ENCODE results near the gene MFN1.
"Not testable (repeated sequence)": the region's sequence is repeated elsewhere in the genome, so short reads cannot be mapped to it uniquely, and the experiment has no call there.

The MFN1 gene

DNA sequence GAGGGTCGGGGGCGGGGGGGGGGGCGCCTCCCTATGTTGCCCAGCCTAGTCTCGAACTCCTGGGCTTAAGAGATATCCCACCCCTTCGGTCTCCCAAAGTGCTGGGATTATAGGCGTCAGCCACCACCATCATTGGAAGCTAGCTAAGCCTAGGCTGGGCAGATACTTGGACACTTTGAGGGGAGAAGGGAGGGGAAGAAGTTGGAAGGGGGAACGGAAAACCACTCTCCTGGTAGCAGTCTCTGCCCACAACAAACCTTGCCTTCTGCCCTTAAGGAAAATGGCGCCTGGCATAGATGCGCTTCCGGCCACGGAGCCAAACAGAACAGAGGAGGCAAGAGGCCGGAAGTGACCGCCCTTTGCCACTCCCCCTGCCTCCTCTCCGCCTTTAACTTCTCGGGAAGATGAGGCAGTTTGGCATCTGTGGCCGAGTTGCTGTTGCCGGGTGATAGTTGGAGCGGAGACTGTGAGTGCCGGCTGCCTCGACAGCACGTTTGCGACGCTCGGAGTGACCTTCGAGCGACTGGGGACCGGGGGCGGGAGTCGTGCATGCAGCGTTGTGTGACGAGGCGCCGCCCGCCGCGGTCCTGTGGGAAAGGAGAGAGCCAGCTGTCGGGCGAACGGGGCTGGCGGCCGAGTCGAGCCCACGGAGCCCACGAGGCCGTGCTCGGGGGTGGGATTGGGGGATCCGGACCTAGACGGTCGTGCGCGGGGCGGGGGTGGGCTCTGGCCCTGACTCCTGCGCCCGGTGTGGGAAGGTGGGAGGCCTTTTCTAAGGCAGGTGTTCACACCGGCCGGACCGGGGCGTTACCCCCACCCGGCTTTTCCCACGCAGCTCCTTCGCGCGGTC is at the start of gene MFN1:
MFN1 (plus strand) TSS at position 365 of the 850 bp plus-strand sequence. CDS start 1,143 bp downstream, outside the sequence.
- peak; percentile 84 to 92 for DNase-seq

DNA sequence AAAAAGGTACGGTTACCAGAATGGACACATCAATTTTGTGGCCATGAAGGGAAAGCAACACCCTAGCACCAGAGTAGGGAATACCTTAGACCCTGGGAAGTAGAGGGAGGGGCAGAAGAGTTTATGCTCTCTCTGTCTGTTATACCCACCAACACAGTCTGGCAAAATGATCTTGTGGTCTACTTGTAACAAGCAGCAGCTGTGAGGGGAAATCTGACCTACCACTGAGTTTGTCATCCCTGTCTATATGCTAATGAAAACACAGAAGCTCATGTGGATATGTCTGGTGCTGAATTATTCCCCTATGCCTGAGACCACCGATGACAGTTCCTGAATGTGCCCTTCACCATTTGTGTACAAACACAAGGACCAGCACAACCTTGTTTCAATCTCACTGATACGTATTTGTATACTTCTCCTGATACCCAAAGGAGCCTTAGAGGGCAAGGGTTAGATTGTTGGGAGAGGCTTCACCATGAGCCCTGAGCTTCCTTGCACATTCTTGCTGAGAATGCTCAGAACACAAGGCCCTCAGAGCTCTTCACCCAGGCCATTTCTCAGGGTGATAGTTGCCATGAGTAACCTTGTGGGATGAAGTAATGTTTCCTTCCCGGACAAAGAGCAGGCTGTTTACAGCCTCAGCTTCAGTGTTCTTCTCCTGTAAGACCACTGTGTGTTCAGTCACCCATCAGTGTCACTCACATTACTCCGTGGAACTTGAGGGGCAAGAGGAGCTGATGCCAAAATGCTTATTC is 49.4 kb upstream of the MFN1 start:
- DNase-seq: no peak

DNA sequence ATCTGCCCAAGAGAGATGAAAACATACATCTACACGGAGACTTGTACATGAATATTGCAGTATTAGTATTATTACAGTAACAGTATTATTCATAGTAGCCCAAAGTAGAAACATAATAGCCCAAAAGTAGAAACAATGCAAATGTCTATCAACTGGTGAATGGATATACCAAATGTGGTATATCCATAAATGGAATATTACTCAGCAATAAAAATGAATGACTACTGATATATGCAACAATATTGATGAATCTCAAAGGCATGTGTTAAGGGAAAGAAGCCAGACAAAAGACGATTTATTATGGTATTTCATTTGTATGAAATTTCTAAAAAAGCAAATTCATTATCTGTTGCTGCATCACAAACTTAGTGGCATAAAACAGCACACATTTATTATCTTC is 48.2 kb upstream of the MFN1 start:
- DNase-seq: no peak

DNA sequence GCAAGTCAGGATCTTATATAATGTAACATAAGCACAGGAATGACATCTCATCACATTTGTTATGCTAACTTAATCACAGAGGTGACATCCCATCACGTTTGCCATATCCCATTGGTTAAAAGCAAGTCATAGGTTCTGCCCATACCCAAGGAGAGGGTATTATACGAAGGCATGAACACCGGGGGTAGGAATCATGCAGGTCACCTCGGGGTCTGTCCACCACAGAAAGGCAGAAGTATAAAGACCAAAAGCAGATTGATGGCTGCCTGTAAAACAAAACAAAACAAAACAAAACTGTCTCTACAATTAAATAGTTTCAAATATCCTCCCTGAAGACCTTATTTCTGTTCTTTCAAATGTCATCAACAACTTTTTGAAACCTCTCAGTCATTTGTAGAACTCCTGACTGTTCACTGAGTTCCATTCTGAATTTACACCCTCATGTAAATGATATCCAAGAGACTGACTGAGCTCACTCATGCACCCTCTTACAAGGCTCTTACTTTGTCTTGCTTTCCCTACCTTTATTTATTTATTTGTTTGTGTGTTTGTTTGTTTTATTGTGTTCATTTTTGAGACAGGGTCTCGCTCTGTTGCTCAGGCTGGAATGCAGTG is 47.4 kb upstream of the MFN1 start:
- no peak for DNase-seq

DNA sequence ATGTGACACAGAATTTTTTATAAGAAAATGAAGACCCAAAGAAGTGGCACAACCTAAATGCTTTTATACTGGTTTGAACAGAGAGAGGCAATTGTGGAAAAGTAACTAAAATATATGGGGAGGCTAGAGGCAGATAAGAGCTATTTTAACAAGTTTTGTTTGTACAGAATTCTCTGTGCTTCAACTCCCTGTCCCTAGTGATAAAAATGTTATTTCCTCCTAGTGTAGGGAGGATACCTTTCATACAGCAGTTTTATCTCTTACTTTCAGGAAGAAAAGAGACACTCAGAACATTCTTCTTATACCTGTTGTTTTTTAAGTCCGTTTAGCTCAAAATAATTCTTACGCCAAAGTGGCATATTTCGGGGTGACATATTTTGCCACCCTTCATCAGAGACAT is 45.9 kb upstream of the MFN1 start:
- no peak for DNase-seq

DNA sequence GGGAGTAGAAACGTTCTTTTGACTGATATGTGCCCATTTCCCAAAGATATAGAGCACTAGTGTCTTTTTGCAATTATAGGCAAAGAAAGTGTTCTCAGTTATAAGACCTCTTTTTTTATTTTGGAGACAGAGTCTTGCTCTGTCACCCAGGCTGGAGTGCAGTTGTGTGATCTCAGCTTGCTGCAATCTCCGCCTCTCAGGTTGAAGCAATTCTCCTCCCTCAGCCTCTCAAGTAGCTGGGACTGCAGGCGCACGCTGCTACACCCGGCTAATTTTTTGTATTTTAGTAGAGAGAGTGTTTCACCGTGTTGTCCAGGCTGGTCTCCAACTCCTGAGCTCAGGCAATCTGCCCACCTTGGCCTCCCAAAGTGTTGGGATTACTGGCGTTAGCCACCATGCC is 45.4 kb upstream of the MFN1 start:
- DNase-seq: no peak

DNA sequence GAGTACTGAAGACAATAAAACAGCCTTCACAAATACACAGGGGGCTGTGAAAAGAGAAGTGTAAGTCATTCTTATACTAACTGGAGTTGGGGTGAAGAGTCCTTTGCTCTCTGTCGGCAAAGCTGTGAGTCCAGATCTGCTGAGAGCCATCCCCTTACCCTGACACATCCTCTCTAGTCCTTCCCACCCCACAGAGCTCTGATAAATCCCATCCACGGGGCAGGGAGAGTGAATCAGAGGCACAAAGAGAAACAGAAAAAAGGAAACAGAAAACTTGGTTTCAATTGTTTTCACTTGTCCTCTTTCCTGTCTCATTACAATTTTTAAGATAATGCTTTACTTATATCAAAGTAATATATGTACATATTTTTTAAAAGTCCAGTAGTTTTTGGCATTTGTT is 42.9 kb upstream of the MFN1 start:
- DNase-seq: no peak

DNA sequence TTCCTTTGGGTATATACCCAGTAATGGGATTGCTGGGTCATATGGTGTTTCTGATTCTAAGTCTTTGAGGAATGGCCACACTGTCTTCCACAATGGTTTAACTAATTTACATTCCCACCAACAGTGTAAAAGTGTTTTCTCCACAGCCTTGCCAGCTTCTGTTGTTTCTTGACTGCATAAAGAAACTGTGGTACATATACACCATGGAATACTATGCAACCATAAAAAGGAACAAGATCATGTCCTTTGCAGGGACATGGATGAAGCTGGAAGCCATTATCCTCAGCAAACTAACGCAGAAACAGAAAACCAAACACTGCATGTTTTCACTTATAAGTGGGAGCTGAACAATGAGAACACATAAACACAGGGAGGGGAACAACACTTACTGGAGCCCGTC is 40.1 kb upstream of the MFN1 start:
- DNase-seq: not testable (repeated sequence)

DNA sequence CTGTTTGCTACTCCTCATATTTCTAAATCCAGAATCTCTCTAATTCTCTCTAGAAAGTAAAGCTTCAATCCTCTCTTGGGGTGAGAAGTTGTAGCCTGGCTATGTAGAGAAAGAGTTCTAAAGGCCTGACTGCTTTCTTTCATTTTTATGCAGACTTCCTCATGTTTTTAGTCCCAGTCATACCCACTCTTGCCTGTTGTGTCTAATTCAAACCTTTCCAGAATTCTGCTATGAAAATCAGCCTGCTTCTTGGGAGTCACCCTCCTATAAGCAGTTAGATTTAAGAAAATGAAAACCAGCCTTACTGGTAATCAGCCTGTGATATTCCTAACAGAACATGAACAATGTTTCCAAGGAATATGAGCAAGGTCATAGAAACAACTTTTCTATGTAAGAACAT is 39.5 kb upstream of the MFN1 start:
- DNase-seq: no peak

DNA sequence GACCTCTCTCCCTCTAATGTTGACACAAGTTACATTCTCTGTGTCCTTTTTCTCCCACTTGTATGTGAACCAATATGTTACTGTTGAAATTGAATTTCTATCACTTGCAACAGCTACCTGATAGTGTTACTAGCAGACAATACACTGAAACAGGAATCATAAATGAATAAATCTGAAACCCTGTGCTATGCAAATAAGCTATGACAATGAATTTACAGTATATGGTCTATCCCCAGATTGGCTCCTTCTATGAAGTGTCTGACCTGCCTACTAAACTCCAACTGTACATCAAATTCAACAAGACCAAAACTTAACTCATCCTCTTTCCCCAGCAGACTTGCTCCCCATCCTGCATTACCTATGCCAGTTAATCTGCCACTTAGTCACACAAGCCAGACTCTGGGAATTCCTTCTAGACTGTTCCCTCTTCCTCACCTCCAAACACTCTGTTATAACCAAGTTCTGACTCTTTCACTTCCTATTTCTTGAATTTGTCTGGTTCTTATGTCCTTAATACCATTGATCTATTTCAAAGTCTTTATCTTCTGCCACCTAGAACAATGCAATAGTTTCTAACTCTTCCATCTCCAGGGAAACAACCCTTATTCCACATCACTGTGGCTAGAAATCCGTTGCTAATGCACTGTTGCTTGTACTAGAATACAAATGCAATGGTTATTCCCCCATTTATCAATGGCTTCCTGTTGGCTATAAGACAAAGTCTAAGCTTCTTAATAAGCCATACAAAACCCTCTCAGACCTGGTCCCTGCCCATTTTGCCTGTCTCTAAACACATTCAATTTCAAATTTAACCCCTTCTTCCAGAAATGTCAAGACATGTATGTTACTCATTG is 38.1 kb upstream of the MFN1 start:
- no peak for DNase-seq

DNA sequence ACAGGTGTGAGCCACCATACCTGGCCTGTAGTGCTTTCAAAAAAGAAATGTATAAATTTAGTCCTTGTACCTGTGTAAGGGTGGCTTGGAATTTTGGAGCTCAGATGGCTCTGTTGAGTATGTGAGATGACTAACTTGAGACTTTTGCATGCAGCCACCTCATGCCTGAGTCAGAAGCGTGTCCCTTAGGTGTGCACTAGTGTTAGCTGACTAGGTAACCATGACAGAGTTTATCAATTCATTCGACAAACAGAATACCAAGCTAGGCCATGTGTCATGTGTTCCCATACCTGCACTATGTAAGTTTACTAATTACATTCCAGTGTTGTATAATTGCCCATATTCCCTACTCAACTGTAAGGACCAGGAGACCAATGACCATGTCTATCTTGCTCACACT is 28.6 kb upstream of the MFN1 start:
- no peak for DNase-seq

DNA sequence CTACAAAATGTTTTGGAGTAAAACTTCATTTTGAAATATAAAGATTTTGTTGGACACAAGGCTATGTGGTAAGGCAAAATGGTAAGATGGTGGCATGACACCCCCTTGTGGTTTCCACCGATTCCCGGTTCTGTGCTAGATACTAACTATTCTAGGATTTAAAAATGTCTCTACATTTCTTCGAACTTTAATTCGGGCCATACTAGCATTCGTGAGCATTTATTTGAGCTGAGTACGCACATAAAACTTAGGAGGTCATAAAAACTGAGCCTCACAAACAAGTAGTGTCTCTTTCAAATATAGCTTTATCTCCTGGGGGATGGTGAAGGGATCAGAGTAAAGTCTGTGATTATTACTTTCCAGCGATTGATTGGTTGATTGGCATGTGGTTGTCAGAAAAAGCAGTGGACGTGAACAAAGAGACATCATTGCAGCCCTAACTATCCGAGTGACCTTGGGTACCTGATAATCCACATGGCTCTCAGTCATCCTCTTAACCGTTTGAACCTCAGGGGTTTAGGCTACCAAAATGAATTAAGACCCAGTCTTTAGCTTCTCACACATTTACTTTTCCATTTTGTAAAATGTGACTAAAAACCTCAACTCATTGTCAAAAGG is 25.7 kb upstream of the MFN1 start:
- peak; percentile 6 to 37 for DNase-seq

DNA sequence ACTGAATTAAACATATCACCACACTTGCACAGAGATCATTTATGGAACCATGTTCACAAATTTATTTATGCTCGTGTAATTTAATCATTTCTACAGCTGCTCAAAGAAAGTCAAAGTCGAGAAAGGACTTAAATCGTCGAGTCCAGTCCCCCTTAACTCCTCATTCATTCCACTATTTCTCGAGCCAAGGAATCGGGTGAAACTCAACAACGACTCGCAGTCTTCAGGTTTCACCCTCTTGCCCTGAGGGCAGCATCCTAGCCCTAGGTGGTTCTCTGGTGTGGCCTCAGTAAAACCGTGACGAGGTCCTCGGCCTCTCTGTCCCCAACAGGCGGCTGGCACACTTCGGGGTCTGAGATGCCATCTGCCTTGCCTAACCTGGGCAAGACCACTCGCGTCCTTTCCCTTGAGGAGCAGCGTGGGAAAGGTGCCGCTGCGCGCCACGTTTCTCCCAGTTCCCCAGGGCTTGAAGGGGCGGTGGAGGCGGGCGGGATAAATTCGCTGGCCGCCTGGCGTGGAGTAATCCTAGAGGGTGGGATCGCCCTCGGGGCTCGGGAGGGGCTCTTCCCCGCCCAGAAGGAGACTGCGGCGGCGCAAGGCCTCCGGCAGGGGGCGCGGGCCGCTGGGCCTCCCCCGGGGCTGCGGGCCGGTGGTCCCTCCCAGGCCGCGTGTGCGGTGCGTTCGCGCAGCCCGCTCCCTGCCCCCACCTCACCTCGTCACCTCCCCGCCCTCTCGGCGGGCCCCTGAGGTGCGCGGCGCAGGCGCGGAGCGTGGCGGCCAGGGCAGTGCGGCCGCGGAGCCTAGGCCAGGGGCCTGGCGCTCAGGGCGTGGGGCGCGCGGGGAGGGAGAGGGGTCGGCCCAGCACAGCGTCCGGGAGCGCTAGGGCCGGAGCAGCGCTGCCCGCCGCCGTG is 25.0 kb upstream of the MFN1 start, which contains the start of gene ZNF639:
ZNF639 (plus strand) TSS at position 746 of the 911 bp plus-strand sequence. CDS start 5,263 bp downstream, outside the sequence.
- DNase-seq: peak; percentile 82 to 89

DNA sequence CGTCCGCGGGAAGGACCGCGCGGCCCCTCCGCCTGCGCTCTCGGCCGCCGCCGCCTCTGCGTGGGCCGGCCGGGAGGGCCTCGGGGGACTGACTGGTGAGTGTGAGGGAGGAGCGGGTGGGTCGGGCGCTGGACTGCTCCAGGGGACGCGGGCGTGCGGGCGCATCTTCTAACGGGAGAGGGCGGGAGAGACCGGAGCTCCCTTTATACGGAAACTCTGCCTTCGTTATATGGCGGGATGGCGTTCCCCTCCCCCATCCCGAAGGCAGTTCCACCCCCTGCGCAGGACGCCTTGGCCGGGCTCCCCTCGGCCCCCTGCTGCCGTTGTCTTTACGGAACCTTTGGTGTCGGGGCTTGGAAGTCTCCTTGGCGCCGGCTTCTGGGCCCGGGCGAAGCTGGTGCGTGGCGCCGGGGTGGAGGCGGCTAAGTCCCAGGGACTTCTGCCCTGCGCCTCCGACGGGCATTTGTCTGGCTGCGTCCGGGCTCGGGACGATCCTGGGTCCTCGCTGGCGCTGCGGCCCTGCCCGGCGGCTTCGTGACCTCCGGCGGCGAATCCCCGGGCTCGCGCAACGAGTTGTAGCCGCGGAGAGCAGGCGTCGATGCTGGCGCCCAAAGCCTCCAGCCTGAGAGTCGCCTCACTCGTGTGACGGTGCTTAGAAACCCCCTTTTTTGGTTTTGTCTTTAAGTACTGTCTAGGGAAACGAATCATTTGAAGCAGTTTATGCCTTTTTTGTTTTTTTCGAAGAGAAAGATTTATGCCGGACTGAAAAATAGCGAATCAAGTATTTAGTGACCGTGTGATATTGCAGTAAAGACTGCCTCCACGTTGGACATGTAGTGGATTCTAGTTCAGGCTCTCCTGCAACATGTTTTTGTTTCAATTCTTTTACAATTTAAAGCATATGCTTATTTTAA is 24.1 kb upstream of the MFN1 start:
- peak; percentile 26 to 50 for DNase-seq

DNA sequence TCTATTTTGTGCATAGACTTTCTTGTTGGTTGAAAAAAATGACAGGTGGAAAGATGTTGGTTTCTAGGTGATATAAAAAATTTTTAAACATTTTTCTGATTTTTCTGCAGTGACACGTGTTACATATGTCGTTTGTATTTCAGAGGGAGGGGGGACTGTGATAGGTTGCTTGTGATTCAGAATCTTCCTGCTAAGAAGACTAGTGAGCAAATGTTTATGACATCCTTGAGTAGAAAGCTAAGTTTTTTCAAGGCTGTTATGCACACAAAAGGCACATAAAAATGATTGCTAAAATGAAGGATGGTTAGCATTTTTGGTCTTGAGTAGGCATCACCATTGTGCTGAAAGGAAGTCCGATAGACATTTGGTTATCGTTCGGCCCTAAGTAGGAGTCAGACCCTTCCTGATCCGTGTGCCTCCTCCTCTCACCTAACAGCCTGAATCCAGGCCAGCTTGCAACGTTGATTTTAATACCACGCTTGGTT is 23.2 kb upstream of the MFN1 start:
- no peak for DNase-seq

DNA sequence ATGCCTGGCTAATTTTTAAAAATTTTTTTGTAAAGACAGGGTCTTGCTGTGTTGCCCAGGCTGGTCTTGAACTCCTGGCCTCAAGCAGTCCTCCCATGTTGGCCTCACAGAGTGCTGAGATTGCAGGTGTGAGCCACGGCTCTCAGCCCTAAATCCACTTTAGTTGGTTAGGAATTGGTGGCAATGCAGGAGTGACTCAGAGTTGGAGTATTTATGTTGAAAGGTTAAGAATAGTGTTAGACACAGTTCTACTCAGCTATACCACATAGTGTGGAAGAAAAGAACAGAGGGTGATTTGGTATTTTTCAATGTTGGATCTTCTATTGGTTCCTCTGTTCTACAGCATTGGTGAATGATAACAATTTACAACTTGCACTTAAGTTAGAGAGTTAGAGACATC is 17.1 kb upstream of the MFN1 start:
- DNase-seq: no peak

DNA sequence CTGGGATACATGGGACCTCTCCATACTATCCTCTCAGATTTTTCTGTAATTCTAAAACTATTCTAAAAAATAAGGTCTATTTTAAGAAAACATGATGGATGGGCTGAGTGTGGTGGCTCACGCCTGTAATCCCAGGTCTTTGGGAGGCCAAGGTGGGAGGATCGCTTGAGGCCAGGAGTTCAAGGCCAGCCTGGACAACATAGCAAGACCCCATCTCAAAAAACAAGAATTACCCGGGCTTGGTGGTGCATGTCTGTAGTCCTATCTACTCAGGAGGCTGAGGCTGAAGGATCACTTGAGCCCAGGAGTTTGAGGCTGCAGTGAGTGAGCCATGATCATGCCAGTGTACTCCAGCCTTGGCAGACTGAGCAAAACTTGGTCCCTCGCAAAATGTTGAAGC is 15.3 kb upstream of the MFN1 start:
- DNase-seq: no peak

DNA sequence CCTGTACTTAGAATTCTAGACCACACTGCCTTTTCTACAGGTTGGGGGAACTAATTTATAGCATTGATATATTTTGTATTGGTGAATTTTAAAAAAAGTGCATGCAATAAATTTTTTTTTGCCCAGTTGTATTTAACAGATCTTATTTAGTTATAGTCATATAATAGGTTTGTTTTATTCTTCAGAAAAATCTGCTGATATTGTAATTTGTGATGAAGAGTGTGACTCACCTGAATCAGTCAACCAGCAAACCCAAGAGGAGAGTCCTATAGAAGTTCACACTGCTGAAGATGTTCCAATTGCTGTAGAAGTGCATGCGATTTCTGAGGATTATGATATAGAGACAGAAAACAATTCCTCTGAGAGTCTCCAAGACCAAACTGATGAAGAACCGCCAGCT is 14.4 kb upstream of the MFN1 start:
- no peak for DNase-seq

DNA sequence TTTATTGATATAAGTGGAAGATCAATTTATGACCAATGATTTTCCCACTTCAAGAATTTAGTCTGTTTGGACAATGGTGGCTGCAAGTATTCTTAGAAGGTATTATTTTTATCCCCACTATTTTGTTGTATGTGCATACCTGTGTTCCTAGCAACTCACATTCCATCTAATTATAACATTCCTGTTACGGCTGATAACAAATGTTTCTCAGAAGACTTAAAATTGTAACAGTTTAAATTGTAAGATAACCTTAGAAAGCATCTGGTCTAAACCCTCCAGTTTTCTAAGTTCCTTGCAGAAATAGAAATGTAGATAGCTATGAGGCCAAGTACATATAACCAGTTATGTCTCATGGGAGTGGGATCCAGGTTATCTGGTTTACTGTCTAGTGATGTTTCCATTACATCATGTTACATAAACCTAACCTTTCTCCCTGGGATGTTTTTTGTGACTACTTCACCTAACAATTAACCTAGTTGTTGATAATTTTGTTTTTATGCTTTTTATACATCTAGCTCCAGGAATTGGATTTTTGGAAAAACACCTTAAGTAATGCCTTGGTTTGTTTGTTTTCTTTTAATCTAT is 11.1 kb upstream of the MFN1 start:
- DNase-seq: no peak

All from NCI-H1930 (cell line).